GM21786 (cell line): ENCODE results near the gene MEGF11.

ENCODE experiments used
- ATAC-seq: cut with Tn5 transposase; IDR thresholded peaks from one replicate; pipeline ENCODE4 v1.9.1; 2021; ENCODE audit not compliant: unreplicated experiment

MEGF11 gene

DNA sequence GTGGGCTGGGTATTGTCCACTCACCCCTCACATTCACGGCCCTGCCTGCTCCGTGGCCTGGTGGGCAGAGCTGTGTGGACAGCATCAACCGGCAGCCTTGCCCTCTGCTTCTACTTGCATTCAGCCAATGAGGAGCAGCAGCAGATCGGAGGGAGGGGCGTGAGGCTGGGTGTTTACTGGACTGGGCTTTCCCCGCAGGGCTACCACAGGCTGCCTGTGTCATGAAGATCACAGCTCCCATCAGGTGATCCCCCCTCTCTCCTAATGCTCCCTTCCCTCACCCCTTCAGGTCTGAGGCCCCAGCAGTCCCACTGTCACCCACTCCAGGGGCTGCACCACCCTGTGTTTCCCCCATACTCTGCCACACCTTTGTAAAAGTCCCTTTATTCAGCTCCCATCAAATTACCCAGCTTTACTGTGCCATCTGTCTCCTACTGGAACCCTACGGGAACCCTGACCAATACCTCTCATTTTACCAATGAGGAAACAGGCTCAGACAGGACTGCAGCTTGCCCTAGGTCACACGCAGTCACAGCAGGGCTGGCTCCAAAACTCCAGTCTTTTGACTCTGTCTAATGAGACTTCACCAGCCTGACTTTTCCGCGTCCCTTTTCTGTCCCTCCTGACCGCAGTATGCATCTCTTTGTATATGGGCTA, 81.1 kb downstream of the MEGF11 start:
- ATAC-seq: no peak

DNA sequence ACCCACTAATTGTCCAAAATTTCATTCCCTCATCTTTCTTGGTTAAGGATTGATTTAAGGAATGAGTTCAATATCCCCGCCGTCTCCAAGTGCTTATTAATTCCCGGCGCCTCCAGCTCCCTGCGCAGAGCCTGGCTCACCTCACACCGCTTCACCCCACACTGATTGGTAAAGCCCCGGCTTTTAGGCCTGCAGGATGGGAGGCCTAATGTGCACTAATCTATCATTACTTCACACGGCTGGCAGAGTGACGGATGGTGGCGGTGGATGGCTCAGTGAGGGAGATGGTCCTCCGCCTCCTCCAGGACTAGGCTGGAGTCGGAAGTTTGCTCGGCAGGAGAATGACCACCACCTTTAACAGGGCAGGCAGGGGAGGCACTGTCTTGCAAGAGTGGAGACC, 81.7 kb downstream of the MEGF11 start:
- no peak for ATAC-seq

DNA sequence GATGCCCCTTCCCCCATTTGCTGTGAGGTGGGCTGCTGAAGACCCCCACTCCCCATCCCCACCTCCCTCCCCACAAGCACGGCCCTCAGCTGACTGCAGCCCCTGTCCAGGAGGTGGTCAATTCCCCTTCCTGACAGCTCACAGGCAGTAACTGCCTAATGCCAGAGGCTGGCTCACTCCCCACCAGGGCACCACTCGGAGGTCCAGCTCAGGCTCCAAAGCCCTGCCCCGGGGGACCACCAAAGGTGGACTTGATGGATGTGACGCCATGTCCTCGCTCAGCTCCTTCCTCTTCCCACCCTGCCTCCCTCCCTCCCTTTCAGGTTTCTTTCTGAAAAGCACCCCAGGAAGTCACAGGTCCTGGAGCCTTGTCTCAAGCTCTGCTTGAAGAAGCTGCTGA, 82.8 kb downstream of the MEGF11 start:
- no peak for ATAC-seq

DNA sequence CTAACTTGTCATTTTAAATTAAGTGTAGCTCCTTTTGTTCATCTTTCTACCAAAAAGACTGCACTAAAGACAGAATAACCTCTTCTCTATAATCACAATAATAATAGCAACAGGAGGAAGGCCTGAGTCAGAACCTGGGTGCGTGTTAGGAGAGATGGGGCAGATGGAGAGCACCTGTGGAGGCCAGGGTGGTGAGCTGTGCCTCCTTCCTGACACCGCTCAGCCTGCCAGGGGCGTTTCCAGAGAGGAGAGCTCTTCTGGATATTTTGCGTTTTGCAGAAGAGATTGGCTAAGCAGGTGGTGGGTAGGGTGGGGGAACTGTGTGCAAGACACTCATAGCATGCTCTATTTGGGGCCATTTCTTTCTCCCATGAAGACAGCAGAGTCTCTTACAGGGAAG, 83.5 kb downstream of the MEGF11 start:
- no peak for ATAC-seq

DNA sequence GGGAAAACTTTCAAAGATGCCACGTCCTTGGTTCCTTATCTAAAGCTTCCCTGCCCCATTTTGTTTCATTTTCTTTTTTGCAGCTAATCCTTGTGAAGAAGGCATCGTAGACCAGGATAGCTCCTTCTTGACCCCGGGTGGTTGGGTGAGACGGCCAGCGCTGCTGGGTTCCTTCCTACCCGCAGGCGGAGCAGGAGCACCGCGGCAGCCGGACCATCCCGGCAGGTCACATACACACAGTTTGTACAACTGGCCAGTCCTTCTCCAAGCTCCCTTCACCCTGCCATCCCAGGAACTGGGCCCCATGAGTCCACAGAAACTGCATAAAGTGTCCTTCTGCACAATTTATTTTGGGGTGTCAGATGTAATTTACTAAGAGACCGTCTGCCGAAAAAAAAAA, 83.9 kb downstream of the MEGF11 start:
- ATAC-seq: no peak

DNA sequence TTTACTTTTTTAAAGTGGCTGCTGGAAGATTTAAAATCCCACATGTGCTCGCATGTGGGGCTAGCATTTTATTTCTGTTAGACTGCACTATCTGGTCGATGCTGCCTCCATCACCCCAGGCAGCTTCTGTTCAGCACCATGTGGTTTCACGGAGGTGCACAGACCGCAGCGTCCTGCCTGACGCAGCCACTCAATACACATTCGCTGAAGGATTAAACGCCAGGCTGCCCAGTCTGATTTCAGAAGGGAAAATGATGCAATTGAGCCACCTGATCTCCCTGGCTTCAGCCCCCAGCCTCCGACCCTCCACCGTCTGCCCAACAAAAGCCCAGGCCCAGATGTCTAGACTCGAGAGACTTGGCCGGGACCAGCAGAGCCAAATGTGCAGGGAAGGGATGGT, 84.5 kb downstream of the MEGF11 start:
- ATAC-seq: no peak

DNA sequence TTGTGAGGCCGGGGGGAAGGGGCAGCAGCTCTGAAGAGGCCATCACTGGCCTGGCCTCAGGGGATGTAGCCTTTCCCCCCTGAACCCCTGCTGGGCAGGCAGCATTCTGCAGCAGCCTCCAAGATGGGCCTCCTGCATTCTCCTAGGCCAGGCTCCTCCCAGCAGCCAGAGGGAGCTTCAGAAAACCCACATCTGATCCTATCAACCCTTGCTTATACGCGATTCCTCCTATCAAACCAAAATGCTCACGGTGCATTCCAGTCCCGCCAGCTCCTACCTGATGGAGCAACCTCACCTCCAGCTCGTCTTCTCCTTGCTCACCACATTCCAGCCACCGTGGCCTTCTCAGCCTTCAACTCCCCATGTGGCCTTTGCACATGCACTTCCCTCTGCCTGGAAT, 85.7 kb downstream of the MEGF11 start:
- no peak for ATAC-seq

DNA sequence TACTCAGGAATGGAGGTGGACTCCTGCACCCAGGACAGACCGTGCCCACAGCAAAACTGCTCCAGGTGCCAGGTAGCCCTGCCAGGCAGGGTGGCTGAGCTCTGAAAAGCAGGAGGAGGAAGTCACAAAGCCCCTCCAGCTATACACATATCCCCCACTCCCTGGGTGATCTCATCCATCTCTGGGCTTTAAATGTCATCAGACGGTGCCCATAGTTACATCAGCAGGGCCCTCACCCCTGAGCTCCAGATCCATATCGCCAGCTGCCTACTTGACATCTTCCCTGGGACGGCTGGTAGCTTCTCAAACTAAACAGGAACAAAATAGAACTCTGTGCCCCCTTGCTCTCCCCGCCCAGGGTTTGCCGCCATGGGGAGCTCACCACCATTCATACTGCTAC, 87.7 kb downstream of the MEGF11 start:
- no peak for ATAC-seq

DNA sequence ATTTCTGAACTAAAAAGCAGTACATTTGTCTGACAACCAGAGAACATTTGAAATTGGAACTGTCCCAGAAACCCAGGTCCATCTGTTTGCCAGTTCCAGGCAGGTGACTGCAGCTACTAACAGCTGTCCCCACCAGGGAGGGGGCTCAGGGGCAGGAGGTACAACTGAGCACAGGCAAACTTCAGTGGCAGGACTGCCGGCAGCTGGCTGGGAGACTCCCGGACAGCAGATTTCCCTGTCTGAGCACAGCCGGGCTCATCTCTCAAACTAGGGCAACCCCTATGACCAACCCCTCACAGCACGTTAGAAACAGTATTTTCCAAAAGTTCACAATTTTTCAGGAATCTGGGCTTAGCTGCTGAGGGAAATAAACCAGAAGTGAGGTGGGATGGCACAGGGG, 88.8 kb downstream of the MEGF11 start:
- ATAC-seq: no peak

DNA sequence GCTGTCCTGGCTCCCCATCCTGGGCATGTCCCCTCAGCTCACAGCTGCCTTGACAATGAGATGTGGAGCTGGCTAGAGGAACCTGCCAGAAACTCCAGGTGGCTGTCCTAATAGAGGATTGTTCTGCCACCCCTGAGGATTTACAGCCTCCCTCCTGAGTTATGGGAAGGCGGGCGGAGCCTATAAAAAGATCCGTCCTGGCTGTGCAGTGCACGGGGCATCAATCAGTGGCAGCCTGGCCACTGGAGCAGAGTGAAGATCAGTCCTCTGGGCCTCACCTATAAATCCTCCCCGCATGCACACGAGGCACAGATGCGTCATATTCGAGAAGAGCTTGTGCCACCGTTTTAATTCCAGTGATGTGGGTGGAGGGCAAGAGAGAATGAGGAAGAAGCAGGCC, 90.0 kb downstream of the MEGF11 start:
- no peak for ATAC-seq

DNA sequence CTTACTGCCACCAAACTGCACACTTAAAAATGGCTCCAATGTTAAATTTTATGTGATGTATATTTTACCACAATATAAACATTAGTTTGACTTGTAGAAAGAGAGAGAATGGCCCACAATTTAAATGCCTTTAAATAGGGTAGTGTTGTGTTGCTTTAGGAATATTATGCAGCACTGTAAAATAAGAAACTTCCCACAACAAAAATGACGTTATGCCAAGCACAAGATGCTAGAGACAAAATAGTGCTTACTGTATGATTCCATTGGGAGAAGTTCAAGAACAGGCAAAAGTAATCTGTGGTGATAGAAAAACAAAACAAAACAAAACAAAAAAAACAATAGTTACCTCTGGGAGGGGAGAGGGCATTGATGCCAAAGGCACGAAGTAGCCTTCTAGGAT, 91.3 kb downstream of the MEGF11 start:
- no peak for ATAC-seq

DNA sequence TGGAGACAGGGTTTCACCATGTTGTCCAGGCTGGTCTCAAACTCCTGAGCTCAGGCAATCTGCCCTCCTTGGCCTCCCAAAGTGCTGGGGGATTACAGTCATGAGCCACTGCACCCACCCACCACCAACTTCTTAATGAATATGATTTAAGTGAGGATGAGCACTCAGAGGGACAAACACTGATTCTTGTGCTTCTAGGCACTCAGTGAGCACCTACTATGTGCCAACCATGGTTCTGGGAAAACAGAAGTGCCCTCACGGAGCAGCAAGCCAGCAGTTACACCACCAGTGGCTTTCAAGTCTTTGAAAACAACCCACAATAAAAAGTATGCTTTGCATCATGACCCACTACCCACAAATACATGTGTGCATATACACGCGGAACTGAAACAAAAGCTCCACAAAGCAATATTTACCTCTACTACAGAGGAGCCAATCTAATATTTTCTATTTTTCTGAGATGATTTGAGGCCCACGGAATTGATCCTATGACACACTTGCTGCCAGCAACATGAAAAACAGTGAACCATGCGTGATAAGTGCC, 91.9 kb downstream of the MEGF11 start:
- ATAC-seq: no peak

DNA sequence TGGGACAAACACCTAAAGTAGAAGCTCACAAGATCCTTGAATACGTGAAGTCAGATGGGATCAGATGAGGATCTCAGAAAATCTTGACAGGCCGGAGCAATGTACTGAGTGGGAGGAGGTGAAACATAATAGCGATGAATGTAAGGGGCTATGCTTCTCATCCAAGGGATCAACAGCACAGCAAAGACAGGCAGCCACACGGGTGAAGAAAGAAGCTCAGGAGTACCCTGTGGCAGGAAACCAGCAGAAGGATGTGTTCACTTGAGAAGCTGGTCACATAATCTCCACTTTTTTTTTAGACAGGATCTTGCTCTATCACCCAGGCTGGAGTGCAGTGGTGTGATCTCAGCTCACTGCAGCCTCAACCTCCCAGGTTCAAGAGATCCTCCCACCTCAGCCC, 92.4 kb downstream of the MEGF11 start:
- ATAC-seq: no peak

DNA sequence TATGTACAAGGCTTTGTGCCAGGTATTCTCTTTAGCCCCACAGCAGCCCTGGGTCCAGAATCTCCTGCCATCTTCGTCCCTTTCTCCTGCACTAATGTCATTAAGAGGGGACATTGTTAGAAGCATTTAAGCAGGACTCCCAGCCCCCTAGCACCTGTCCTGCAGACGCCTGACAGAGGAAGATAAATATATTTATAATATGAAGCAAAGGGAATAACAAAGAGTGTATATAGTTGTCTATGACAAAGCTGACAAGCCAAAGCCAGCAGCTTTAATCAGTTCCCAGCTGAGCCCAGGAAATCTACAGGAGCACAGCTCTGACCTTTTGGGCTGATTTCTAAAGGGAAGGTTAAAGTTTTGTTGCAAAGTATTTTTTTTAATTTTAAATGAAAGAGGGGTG, 96.0 kb downstream of the MEGF11 start:
- ATAC-seq: no peak

DNA sequence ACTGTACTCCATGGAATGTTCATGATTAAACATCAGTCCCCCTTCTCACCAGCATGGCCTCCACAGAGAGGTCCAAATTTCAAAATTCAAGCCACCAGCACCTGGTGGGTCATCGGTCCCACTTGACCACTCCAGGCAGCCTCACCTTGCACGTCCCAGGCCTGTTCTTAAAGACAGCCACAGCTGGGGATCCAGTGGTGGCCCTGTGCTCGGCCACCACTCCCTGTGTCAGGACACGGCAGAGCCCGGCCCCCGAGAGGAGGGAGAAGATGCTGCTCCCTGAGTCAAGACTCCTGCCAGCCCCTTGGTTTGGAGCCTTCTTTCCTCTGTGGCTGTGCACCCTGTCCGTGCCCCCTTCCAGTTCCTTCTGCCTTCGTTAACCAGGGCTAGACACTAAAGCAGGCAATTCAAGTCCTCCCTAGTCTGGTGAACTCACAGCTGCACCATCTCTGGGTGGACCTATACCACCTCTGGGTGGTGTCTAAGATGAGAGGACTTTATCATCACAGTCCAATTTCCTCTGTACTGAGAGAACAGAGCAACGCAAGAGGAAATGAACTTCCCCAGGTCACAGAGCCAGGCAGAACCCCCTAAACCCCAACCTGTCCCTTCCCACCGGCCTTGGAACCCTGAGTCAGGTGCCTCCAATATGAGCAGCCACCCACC, 97.1 kb downstream of the MEGF11 start:
- no peak for ATAC-seq

DNA sequence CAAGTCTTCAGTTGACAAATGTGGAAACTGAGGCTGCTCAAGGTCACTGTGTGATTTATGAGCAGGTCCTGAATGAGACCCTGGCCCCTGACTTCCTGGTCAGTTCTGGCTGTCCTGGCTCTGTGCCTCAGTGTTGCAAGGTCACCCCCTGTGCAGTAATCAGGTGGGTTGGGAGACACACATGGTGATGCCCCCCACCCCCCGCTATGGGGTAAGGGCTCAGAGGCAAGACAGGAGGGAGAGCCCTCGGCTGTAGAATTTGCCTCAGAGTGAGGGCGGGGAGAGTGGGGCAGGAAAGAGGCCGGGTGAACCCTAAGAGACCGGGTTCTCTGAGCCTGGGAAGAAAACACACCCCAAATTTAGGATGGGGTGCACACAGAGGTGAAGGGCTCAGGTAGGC, 98.5 kb downstream of the MEGF11 start:
- no peak for ATAC-seq

DNA sequence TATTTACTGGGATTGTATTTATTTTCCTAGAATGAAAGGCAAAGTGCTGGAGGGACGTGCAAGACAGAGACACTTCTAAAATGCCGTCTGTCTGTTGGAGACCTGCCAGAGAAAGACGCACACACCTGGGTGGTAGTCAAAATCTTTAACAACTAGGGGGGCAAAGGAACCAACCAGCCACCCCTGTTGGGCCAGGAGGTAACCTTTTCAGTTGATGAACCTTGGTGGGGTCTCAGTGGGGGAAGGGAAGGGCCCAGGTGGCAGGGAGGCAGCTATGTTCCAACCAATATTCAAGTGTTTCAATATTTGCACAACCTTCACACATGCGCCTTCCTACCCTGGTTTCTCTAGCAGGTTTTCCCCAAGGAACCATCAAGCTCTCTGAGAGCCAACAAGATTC, 99.0 kb downstream of the MEGF11 start:
- no peak for ATAC-seq

DNA sequence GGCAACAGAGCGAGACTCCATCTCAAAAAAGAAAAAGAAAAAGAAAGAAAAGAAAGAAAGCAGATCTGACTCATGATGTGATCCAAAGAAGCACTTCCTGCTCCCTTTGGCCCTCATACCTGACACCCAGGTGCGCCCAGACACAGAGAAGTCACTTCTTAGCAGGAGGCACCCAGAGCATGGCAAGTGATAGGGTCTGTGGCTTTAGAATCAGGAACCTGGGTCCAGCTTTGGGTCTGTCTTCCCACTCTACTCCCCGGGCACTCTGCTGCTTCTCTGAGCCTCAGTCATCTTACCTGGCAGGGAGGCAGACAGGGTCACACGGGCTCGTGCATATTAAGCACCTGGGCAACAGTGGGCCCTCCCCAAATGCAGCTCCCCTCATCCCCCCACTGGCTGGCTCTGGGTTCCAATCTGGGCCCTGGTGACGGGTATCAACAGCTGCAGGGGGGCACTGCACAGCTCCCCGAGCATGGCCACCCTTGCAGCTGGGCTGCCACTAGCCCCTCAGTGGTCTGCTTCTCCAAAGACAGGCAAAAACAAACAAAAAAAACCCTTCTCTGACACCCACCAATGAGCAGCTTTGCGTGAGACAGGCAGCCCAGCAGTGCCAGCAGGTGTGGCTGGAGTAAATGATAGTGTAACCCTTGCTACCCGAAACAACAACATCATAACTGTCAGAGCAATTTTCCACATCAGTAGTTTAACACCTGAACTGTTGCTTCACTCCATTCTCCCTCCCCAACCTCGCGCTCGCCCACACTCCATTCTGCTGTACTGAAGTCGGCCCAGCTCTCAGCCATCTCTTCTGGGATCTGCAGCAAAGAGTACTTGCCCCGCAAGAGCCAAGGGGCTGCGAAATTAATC, 99.8 kb downstream of the MEGF11 start:
- peak; percentile 77 for ATAC-seq

DNA sequence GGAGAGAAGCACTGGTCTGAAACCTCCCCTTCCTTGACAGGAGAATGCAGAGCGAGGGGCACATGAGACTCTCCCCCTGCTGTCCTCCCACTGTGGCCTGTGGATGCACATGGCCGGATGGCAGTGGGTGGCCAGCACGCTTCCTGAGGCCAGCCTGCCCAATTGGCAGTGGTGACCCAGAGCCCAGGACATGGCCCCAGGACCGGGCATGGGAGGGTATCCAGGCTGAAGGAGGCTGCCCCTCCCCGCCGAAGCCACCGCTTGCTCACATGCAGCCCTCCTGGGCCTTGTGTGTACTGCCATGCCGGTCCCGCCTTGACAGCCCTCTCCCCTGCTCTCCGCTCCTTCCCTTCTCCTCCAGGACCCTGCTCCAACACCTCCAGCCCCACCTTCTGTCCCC, 100.9 kb downstream of the MEGF11 start:
- ATAC-seq: no peak

DNA sequence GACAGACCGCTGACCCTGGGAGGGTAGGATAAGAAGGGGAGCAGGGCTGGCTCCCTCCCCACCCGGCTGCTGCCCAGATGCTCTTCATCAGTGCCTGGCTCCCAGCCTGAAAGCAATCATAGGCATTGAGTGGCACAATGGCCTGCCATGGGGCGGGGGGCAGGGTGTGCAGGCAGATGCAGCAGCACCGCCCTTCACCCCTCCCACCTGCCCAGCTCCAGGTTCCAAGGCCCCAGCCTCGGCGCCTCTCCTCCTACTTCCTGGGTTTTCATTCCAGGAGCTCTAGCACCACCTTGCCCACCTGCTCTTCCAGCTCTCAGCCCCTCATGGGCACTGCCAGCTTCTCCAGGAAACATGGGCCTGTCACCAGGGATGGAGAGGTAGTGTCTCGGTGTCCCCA, 101.7 kb downstream of the MEGF11 start:
- no peak for ATAC-seq

DNA sequence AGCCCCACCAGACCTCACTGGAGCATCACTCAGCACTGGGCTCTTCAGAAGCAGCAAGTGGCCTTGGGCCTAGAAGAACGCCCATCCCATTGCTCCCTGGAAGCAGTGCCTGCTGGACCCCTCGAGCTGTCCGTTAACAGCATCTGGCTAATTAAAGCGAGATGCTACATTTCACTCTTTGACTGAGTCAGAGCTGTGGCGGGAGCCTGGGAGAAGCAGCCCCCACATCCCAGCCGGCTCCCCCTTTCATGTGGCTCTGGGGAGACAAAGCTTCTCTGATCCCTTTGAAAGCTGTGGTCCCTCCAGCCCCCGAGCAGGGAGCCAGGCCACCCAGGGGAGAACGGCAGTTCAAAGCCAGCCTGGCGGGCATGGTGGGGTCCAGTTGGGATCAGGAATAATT, 103.7 kb downstream of the MEGF11 start:
- ATAC-seq: no peak

DNA sequence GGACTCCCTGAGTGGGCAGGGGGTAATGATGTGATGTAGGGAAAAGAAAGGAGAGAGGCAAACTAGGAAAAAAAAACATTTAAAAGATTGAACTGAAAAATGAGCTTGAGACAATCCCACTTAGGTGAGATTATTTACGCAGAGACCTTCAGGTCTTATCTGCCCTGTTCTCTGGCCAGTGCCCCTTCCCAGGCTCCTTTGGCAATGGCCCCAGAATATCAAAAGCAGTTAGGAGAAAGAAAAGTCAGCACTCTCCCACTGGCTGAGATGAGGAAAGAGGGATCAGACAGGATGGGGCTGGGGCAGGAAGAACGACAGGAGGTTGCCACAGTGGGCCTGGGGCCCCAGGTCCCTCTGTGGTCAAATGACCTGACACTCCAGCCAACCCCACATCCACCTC, 105.4 kb downstream of the MEGF11 start:
- no peak for ATAC-seq
